Psoas muscle (tissue), 8 donors: ENCODE data around the gene ACVR1. TPM values are rescaled to one million over a fixed set of nuclear protein-coding genes. Genes with fewer than 3 reads are reported as not detected.
A peak's percentile ranks its signal among the peaks of the same experiment; 100 is the strongest.

Source experiments
- ATAC-seq, 4 donors: fragments of 200-7000 bp; cut with Tn5 transposase; one replicate each; pipeline ENCODE4 v1.9.1; 2020; ENCODE audit warnings: moderate library complexity in 3 of 4, mild to moderate bottlenecking in 2 of 4
- DNase-seq, 2 donors: peaks; one replicate each; pipeline ENCODE4 v3.0.0-alpha.2; 2020
- H3K27ac ChIP-seq: fragments of 200-600 bp; one replicate; pipeline ENCODE4 v1.8.0; 2022
- H3K27me3 ChIP-seq, 3 donors: fragments of 200-600 bp in 1 of 3; one replicate each; pipeline versions ENCODE4 v1.6.1 to v1.8.0; 2013 to 2022; ENCODE audit warnings: low read length in 2 of 3, mild to moderate bottlenecking in 2 of 3, moderate library complexity in 1 of 3; ENCODE audit not compliant: insufficient read depth in 3 of 3
- H3K36me3 ChIP-seq, 2 donors: fragments of 200-600 bp in 1 of 2; one replicate each; pipeline versions ENCODE4 v1.6.1 to v1.8.0; 2013 to 2022; ENCODE audit warnings: low read depth in 1 of 2, mild to moderate bottlenecking in 1 of 2, moderate library complexity in 1 of 2; ENCODE audit not compliant: insufficient read depth in 1 of 2
- H3K4me1 ChIP-seq: fragments of 200-600 bp; one replicate; pipeline ENCODE4 v1.8.0; 2022
- H3K4me3 ChIP-seq: fragments of 200-600 bp; one replicate; pipeline ENCODE4 v1.8.0; 2022; ENCODE audit warnings: mild to moderate bottlenecking
- H3K9me3 ChIP-seq: fragments of 200-600 bp; one replicate; pipeline ENCODE4 v1.8.0; 2022
- WGBS, 3 donors: extraction: QIAGEN DNeasy Blood & Tissue Kit; methylation state at CpG; one replicate each; pipeline versions ENCODE4 v1.1.6 to v1.1.7; 2013; 5-methylcytosine and 5-hydroxymethylcytosine counted together
- intact Hi-C, 2 donors: fragments of 100-400 bp; cut with DNase I; formaldehyde crosslinking; loops; one replicate each; pipeline versions ENCODE4 v1.11.0 to v1.14.2; 2022
- polyA plus RNA-seq, 3 donors: library from polyadenylated mRNA; stranded (reverse); fragments of 200-250 nt; gene quantifications; one replicate each; pipeline ENCODE4 v1.2.3, GENCODE V29; 2013
- total RNA-seq, 4 donors: library from RNA; stranded (reverse); fragmentation: NEBNext Ultra II Directional in 2 of 4; extraction: Animal tissue kit (Norgen Biotek cat#: 25700) in 2 of 4; gene quantifications; one replicate each; pipeline versions ENCODE4 v1.2.1 to v1.2.4, GENCODE V29; 2021 to 2023
- TF ChIP-seq, protein P1 (sequence below): fragments of 200-600 bp; IDR thresholded peaks from one replicate; pipeline ENCODE4 v1.8.0; 2022; ENCODE audit warnings: antibody characterized with exemption
- donor health status: healthy with polysubstance abuse.
- donor health status: DM: no; HTN: no; CAD: no; lungs with moderate emphysema.
- donor health status: Bipolar disorder and iron deficiency.
- donor health status: healthy.
- donor health status: DM: yes; HTN: yes; CAD: no.
- donor health status: DM: no; HTN: no; CAD: no.
- donor health status: DM: no; HTN: no; CAD: no.
- donor health status: DM: yes; HTN: yes; CAD: no.

The ACVR1 gene
- total and polyA plus RNA-seq, 7 donors: 9.5 to 28.0 (median 24.1) TPM

DNA sequence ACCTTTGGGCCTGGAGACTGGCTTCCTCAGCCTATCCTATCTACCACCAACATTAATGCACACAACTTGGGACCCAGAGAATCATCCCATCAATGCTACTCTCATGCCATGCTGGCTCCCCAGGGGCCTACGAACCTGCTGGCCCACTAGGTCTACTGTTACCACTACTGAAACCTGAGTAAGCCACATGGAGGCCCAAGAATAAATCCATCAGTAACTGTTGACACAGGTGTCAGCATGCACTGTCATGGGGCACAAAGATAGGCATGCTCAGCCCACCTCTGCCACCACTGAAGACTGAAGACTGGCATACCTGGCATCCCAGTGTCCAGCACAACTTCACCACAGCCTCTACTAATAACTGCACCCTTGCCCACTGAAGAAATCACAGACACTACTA, 176.3 kb downstream of the ACVR1 start:
- no peaks in the 10 kb centered on the region for H3K4me1 ChIP-seq
- peaks cover 15% of the 10 kb centered on the region for H3K9me3 ChIP-seq
- no peaks in the 10 kb centered on the region for H3K27me3 ChIP-seq
- intact Hi-C loops: no loop called here
- H3K4me3 ChIP-seq: no peak overlapping the region
- WGBS, 3 donors: 30 to 63% (median 38%) methylated on average over 1 of the region's 1 CpG
- no peaks in the 10 kb centered on the region for H3K36me3 ChIP-seq
- no peak overlapping the region for H3K27ac ChIP-seq
- DNase-seq (no peak), ATAC-seq (peak in 3 of 4 donors; percentile 43 to 71 (median 61))
- TF ChIP-seq, protein P1, sequence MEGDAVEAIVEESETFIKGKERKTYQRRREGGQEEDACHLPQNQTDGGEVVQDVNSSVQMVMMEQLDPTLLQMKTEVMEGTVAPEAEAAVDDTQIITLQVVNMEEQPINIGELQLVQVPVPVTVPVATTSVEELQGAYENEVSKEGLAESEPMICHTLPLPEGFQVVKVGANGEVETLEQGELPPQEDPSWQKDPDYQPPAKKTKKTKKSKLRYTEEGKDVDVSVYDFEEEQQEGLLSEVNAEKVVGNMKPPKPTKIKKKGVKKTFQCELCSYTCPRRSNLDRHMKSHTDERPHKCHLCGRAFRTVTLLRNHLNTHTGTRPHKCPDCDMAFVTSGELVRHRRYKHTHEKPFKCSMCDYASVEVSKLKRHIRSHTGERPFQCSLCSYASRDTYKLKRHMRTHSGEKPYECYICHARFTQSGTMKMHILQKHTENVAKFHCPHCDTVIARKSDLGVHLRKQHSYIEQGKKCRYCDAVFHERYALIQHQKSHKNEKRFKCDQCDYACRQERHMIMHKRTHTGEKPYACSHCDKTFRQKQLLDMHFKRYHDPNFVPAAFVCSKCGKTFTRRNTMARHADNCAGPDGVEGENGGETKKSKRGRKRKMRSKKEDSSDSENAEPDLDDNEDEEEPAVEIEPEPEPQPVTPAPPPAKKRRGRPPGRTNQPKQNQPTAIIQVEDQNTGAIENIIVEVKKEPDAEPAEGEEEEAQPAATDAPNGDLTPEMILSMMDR: no peak

DNA sequence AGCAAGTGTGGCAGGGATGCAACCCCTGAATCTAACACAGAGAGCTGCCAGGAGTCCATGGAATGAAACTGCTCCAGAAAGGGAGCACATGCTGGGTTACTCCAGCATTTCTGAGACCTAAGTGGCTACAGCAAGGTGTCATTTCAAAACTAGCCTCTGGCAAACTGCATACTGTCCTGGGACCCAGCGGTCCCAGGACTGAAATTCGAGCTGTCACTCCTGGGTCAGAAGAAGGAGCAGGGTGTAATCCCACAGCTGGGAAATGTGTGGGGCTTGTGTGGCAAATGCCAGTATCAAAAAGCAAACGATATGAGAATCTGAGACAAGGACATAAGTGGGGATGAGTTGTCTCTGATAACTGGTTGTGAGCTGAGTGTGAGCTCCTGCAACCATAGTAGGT, 177.1 kb downstream of the ACVR1 start:
- H3K4me3 ChIP-seq: no peak overlapping the region
- H3K36me3 ChIP-seq: no peaks in the 10 kb centered on the region
- ATAC-seq (peak; percentile 28 to 54 (median 41)), DNase-seq (no peak)
- intact Hi-C loops: no loop called here
- H3K27ac ChIP-seq: no peak overlapping the region
- no peaks in the 10 kb centered on the region for H3K4me1 ChIP-seq
- H3K9me3 ChIP-seq: peaks cover 11% of the 10 kb centered on the region
- 30 to 65% (median 57%) methylated on average over 3 of the region's 3 CpGs for WGBS, 3 donors
- H3K27me3 ChIP-seq: no peaks in the 10 kb centered on the region
- TF ChIP-seq, protein P1: no peak

DNA sequence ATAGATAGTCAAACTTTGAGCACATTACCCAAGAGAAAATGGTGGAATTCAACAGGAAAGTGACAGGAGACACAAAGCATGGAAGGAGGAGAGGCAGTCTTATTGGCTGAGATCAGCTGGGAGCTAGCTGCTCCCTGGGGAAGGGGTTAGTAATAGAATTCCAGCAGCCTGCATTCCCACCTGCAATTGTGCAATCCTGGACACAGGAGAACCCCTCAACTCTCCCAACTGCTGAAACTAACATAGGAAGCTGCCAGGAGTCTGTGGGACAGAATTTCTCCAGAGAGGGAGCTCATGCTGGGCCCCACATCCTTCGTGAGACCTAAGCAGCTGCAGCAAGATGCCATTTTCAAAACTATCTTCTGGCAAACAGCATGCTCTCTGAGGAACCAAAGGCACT, 177.7 kb downstream of the ACVR1 start:
- no peak overlapping the region for H3K27ac ChIP-seq
- peak; percentile 6 to 77 (median 46) for ATAC-seq

DNA sequence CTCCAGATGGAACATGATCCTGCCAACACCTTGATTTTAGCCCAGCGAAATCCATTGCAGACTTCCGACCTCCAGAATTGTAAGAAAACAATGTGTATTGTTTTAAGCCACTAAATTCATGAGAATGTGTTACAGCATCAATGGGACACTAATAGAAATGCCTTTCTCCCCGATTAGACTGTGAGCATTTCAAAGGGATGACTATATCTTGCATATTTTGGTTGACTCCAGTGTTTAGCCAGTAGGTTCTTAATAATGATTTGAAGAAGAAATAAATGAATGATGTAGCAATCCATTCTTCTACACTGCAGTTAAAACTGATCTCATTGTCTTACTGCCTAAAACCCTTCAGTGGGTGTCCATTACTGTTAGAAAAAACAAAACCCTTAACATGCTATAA, 180.1 kb downstream of the ACVR1 start:
- Histone ChIP-seq H3K27ac (no peak overlapping the region), H3K27me3 (no peaks in the 10 kb centered on the region), H3K4me3 (no peak overlapping the region), H3K36me3 (no peaks in the 10 kb centered on the region), H3K9me3 (peaks cover 7% of the 10 kb centered on the region), H3K4me1 (no peaks in the 10 kb centered on the region)
- TF ChIP-seq, protein P1: no peak
- no peak for DNase-seq
- intact Hi-C loops: no loop called here
- 81 to 85% (median 81%) methylated on average over 3 of the region's 3 CpGs for WGBS, 3 donors
- no peak for ATAC-seq

More for the DNA sequence above, 177.7 kb downstream of the ACVR1 start:
- DNase-seq: peak in 1 of 2 donors; percentile 73
- H3K36me3 ChIP-seq: no peaks in the 10 kb centered on the region
- H3K9me3 ChIP-seq: peaks cover 8% of the 10 kb centered on the region
- intact Hi-C loops: no loop called here
- no peak overlapping the region for H3K4me3 ChIP-seq
- TF ChIP-seq, protein P1: no peak
- no peaks in the 10 kb centered on the region for H3K27me3 ChIP-seq
- H3K4me1 ChIP-seq: no peaks in the 10 kb centered on the region
- 30 to 53% (median 42%) methylated on average over 1 of the region's 1 CpG for WGBS, 3 donors

DNA sequence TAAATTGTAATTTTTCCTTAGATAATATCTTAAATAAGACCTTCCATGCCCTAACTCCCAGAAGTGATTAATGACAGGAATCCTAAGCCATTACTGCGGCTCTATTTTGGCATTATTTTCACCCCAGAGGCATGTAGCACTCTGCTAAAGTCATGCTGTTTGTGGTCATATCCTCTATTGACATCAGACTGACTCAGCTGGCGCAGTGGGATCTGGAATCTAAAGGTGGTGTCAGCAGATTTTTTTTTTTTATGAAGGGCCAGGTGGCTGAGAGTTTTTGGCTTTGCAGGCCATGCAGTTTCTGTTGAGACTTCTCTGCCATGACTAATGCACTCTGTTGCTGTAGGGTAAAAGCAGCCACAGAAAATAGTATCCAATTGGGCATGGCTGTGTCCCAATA, 183.4 kb downstream of the ACVR1 start:
- Histone ChIP-seq H3K4me1 (no peaks in the 10 kb centered on the region), H3K4me3 (no peak overlapping the region), H3K36me3 (no peaks in the 10 kb centered on the region), H3K27me3 (no peaks in the 10 kb centered on the region), H3K9me3 (no peaks in the 10 kb centered on the region), H3K27ac (peak overlapping the region; percentile 66)
- DNase-seq (peak; percentile 20 to 66), ATAC-seq (peak; percentile 94 to 98 (median 96))
- 40 to 72% (median 45%) methylated on average over 2 of the region's 2 CpGs for WGBS, 3 donors
- TF ChIP-seq, protein P1: no peak
- intact Hi-C loops: no loop called here
